Adrenal gland (tissue), 5 donors: ENCODE results near the gene RPN1.
"Not testable (repeated sequence)": the region's sequence is repeated elsewhere in the genome, so short reads cannot be mapped to it uniquely, and the experiment has no call there.

Experiments used
- POLR2A ChIP-seq, 2 donors: fragments of 450-650 bp; IDR thresholded peaks; one replicate each; pipeline ENCODE4 v1.6.1; 2017; ENCODE audit warnings: antibody characterized with exemption in 2 of 2, mild to moderate bottlenecking in 2 of 2, moderate library complexity in 1 of 2
- TF ChIP-seq, protein P1 (sequence below), 6 experiments: fragments of 450-650 bp in 4 of 6; fragments of 200-600 bp in 2 of 6; sonication (generic) in 1 of 6; IDR thresholded peaks; 1 replicate in 5 of 6; 2 replicates in 1 of 6; pipeline versions ENCODE4 v1.5.1 to v1.8.0; 2016 to 2021; ENCODE audit warnings: antibody characterized with exemption in 6 of 6, mild to moderate bottlenecking in 2 of 6, moderate library complexity in 1 of 6
- donor health status: DM: no; HTN: no; CAD: no.

DNA sequence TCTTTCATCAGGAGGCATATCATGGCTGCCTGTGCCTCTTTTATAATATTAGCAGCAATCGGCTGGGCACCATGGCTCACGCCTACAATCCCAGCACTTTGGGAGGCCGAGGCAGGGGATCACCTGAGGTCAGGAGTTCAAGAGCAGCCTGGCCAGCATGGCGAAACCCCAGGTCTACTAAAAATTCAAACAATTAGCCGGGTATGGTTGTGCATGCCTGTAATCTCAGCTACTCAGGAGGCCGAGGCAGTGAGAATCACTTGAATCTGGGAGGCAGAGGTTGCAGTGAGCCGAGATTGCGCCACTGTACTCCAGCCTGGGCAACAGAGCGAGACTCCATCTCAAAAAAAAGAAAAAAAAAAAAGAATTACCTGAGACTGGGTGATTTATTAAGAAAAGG lies 64.2 kb downstream of the RPN1 start:
- TF ChIP-seq, protein P1, sequence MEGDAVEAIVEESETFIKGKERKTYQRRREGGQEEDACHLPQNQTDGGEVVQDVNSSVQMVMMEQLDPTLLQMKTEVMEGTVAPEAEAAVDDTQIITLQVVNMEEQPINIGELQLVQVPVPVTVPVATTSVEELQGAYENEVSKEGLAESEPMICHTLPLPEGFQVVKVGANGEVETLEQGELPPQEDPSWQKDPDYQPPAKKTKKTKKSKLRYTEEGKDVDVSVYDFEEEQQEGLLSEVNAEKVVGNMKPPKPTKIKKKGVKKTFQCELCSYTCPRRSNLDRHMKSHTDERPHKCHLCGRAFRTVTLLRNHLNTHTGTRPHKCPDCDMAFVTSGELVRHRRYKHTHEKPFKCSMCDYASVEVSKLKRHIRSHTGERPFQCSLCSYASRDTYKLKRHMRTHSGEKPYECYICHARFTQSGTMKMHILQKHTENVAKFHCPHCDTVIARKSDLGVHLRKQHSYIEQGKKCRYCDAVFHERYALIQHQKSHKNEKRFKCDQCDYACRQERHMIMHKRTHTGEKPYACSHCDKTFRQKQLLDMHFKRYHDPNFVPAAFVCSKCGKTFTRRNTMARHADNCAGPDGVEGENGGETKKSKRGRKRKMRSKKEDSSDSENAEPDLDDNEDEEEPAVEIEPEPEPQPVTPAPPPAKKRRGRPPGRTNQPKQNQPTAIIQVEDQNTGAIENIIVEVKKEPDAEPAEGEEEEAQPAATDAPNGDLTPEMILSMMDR (IDR thresholded peaks at IDR 0.05), result not testable (repeated sequence)
- TF ChIP-seq POLR2A (IDR thresholded peaks at IDR 0.05), result not testable (repeated sequence)
